Neural cell (in vitro differentiated cells): ENCODE data around the gene HDLBP. TPM values are rescaled to one million over a fixed set of nuclear protein-coding genes. Genes with fewer than 3 reads are reported as not detected.

Experiments used
- H2AFZ ChIP-seq: fragments of 200-600, 300-800 bp; sonication (generic), shearing (Covaris generic); 2 replicates; pipeline ENCODE4 v1.6.0; 2014; ENCODE audit warnings: low read depth, mild to moderate bottlenecking, antibody characterized with exemption, low read length, moderate library complexity
- H3F3A ChIP-seq: fragments of 200-600 bp; shearing (Covaris generic); 2 replicates; pipeline ENCODE4 v1.6.1; 2016; ENCODE audit warnings: mild to moderate bottlenecking, moderate library complexity, mixed read lengths, antibody characterized with exemption, low read length; ENCODE audit not compliant: insufficient read depth, poor library complexity, severe bottlenecking
- H3K27ac ChIP-seq: fragments of 200-600, 300-800 bp; sonication (generic), shearing (Covaris generic); 2 replicates; pipeline ENCODE4 v1.5.1; 2014; ENCODE audit warnings: mild to moderate bottlenecking, low read length, moderate library complexity
- H3K27me3 ChIP-seq: fragments of 300-800, 200-600 bp; sonication (generic), shearing (Covaris generic); 2 replicates; pipeline ENCODE4 v1.6.0; 2014; ENCODE audit warnings: mild to moderate bottlenecking, low read depth, low read length, moderate library complexity; ENCODE audit not compliant: insufficient read depth
- H3K36me3 ChIP-seq: fragments of 300-800, 200-600 bp; sonication (generic), shearing (Covaris generic); 2 replicates; pipeline ENCODE4 v1.5.1; 2014; ENCODE audit warnings: mild to moderate bottlenecking, antibody characterized with exemption, low read length, moderate library complexity; ENCODE audit not compliant: insufficient read depth
- H3K4me2 ChIP-seq: fragments of 300-800, 200-600 bp; sonication (generic), shearing (Covaris generic); 2 replicates; pipeline ENCODE4 v1.6.0; 2014; ENCODE audit warnings: mild to moderate bottlenecking, low read length
- H3K4me3 ChIP-seq: fragments of 300-800, 200-600 bp; sonication (generic), shearing (Covaris generic); 2 replicates; pipeline ENCODE4 v1.5.1; 2014; ENCODE audit warnings: mild to moderate bottlenecking, low read length, moderate library complexity
- H3K79me2 ChIP-seq: fragments of 200-600 bp; shearing (Covaris generic); replicated peaks from 2 replicates; pipeline ENCODE4 v1.6.0; 2014; ENCODE audit warnings: mild to moderate bottlenecking, low read length, moderate library complexity; ENCODE audit not compliant: insufficient read depth
- H3K9ac ChIP-seq: fragments of 300-800, 200-600 bp; sonication (generic), shearing (Covaris generic); 2 replicates; pipeline ENCODE4 v1.6.1; 2016; ENCODE audit warnings: mild to moderate bottlenecking, low read length, mixed read lengths
- H3K9me2 ChIP-seq: fragments of 200-600 bp; shearing (Covaris generic); 2 replicates; pipeline ENCODE4 v1.6.1; 2016; ENCODE audit warnings: mild to moderate bottlenecking, low read length, mixed read lengths; ENCODE audit not compliant: insufficient read depth
- H3K9me3 ChIP-seq: fragments of 200-600, 300-800 bp; sonication (generic), shearing (Covaris generic); 2 replicates; pipeline ENCODE4 v1.6.1; 2016; ENCODE audit warnings: mild to moderate bottlenecking, mixed run types, low read length, moderate library complexity, mixed read lengths
- H4K20me1 ChIP-seq: fragments of 200-600 bp; shearing (Covaris generic); 2 replicates; pipeline ENCODE4 v1.6.1; 2016; ENCODE audit warnings: mild to moderate bottlenecking, mixed run types; ENCODE audit not compliant: insufficient read depth
- CTCF ChIP-seq: fragments of 450-650 bp; IDR thresholded peaks from 2 replicates; pipeline ENCODE4 v1.5.1; 2014; ENCODE audit warnings: antibody characterized with exemption, mild to moderate bottlenecking, moderate library complexity; ENCODE audit not compliant: poor library complexity, severe bottlenecking
- EP300 ChIP-seq: fragments of 450-650 bp; conservative IDR thresholded peaks from 2 replicates; pipeline ENCODE4 v1.6.1; 2014; ENCODE audit warnings: antibody characterized with exemption, mild to moderate bottlenecking, moderate library complexity; ENCODE audit not compliant: poor library complexity, severe bottlenecking
- EZH2 ChIP-seq: fragments of 200-600, 300-800 bp; shearing (Covaris generic), sonication (generic); IDR thresholded peaks from 2 replicates; pipeline ENCODE4 v1.6.1; 2014; ENCODE audit warnings: antibody characterized with exemption, low read length, borderline replicate concordance, mild to moderate bottlenecking; ENCODE audit not compliant: insufficient read depth, poor library complexity, severe bottlenecking
- MXI1 ChIP-seq: fragments of 450-650 bp; conservative IDR thresholded peaks from 2 replicates; pipeline ENCODE4 v1.6.1; 2014; ENCODE audit warnings: antibody characterized with exemption, mild to moderate bottlenecking; ENCODE audit not compliant: poor library complexity, severe bottlenecking
- POLR2AphosphoS5 ChIP-seq: IDR thresholded peaks from 2 replicates; pipeline ENCODE4 v1.6.1; 2012
- RAD21 ChIP-seq: fragments of 450-650 bp; conservative IDR thresholded peaks from 2 replicates; pipeline ENCODE4 v1.6.1; 2014; ENCODE audit warnings: antibody characterized with exemption, mild to moderate bottlenecking, moderate library complexity
- REST ChIP-seq: IDR thresholded peaks from 2 replicates; pipeline ENCODE4 v1.6.1; 2012; ENCODE audit warnings: borderline replicate concordance
- SMC3 ChIP-seq: fragments of 450-650 bp; conservative IDR thresholded peaks from 2 replicates; pipeline ENCODE4 v1.6.1; 2014; ENCODE audit warnings: antibody characterized with exemption, mild to moderate bottlenecking, moderate library complexity; ENCODE audit not compliant: poor library complexity
- TAF1 ChIP-seq: IDR thresholded peaks from 2 replicates; pipeline ENCODE4 v1.6.1; 2012; ENCODE audit warnings: low read depth
- polyA plus RNA-seq: library from polyadenylated mRNA; depleted of rRNA; stranded (reverse); fragments of >200 nt; gene quantifications from 2 replicates; pipeline ENCODE4 v1.2.3, GENCODE V29; 2014

The HDLBP gene
- polyA plus RNA-seq, 1 donor from 2014 or later, result 61.9 TPM

DNA sequence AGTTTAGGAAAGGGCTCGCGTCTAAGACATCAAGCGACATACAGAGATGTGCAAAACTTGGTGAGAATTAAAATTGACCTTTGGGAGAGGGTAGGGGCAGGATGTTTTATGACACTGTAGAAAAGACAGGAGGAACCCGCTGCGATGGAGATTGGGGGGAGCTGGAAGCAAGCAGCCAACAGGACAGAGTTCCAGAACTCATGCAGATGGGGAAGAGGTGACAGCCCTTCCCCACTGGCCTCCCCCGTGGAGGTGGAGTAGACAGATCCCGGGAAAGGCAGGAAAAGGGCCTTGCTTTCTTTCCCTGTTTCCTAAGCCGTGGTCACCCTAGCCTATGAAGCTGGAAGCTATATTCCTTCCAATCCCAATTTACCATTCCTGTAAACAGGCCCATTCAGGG is 87.9 kb downstream of the HDLBP start:
- H3K36me3 ChIP-seq, result peaks cover 7% of the 10 kb centered on the region
- H3K9me3 ChIP-seq, result no peaks in the 10 kb centered on the region
- H3K79me2 ChIP-seq, result no peaks in the 10 kb centered on the region
- H3K27ac ChIP-seq, result no peak overlapping the region
- no peaks in the 10 kb centered on the region for H3K9me2 ChIP-seq
- no peaks in the 10 kb centered on the region for H4K20me1 ChIP-seq
- H3K9ac ChIP-seq, result no peak overlapping the region
- no peaks in the 10 kb centered on the region for H3K27me3 ChIP-seq
- H3K4me3 ChIP-seq, result no peak overlapping the region
- H2AFZ ChIP-seq, result no peak overlapping the region
- TF ChIP-seq SMC3 (no peak), CTCF (no peak), EP300 (no peak), REST (no peak), POLR2AphosphoS5 (no peak), EZH2 (no peak), RAD21 (no peak), MXI1 (no peak), TAF1 (no peak)
- H3F3A ChIP-seq, result no peaks in the 10 kb centered on the region
- H3K4me2 ChIP-seq, result no peak overlapping the region

- H3K4me3 ChIP-seq, result no peak overlapping the region
- no peak overlapping the region for H3K4me2 ChIP-seq
- H3F3A ChIP-seq, result no peaks in the 10 kb centered on the region
- no peaks in the 10 kb centered on the region for H4K20me1 ChIP-seq
- H2AFZ ChIP-seq, result no peak overlapping the region
- H3K36me3 ChIP-seq, result peaks cover 7% of the 10 kb centered on the region
- H3K27me3 ChIP-seq, result no peaks in the 10 kb centered on the region
- TF ChIP-seq CTCF (no peak), RAD21 (no peak), REST (no peak), MXI1 (no peak), EP300 (no peak), EZH2 (no peak), SMC3 (no peak), TAF1 (no peak), POLR2AphosphoS5 (no peak)
- no peaks in the 10 kb centered on the region for H3K9me2 ChIP-seq
- no peaks in the 10 kb centered on the region for H3K79me2 ChIP-seq
- H3K9me3 ChIP-seq, result no peaks in the 10 kb centered on the region
- H3K9ac ChIP-seq, result no peak overlapping the region
- no peak overlapping the region for H3K27ac ChIP-seq
Measured at GRCh38 chr2:241226723-241227572, 88.5 kb downstream of the HDLBP start.
